BJ (cell line): Measurements from ENCODE around the gene NME8. TPM values are rescaled to one million over a fixed set of nuclear protein-coding genes. Genes with fewer than 3 reads are reported as not detected.

Source experiments
- CTCF ChIA-PET: fragments of 350-600 bp; formaldehyde crosslinking; extraction: SDS; loops from one replicate; lab custom pipeline; 2021; ENCODE audit warnings: antibody characterized with exemption, inconsistent platforms; lab: Yijun Ruan, JAX
- POLR2A ChIA-PET: fragments of 300-600 bp; sonication (Branson Sonifier 250); formaldehyde crosslinking; extraction: SDS; loops from one replicate; lab custom pipeline; 2021; ENCODE audit warnings: antibody characterized with exemption; lab: Charles Lee
- DNase-seq: peaks from one replicate; pipeline ENCODE4 v3.0.0-alpha.2; 2011; ENCODE audit warnings: low read depth
- H3K27me3 ChIP-seq: 2 replicates; pipeline ENCODE4 v1.6.0; 2011; ENCODE audit warnings: low read length; ENCODE audit not compliant: control insufficient read depth, insufficient read depth
- H3K36me3 ChIP-seq: 2 replicates; pipeline ENCODE4 v1.5.1; 2011; ENCODE audit warnings: low read length; ENCODE audit not compliant: control insufficient read depth, insufficient read depth
- H3K4me3 ChIP-seq: 2 replicates; pipeline ENCODE4 v1.5.1; 2011; ENCODE audit warnings: low read depth, mild to moderate bottlenecking, control low read depth, low read length
- polyA plus RNA-seq: library from polyadenylated mRNA; depleted of rRNA; stranded (reverse); fragments of >200 nt; gene quantifications from 2 replicates; pipeline ENCODE4 v1.2.3, GENCODE V29; 2011
- TF ChIP-seq, protein P1 (sequence below): IDR thresholded peaks from 2 replicates; pipeline ENCODE4 v1.5.1; 2011; ENCODE audit warnings: low read depth, mild to moderate bottlenecking, control low read depth, inconsistent platforms, low read length, moderate library complexity; ENCODE audit not compliant: insufficient read depth

NME8 gene
- polyA plus RNA-seq, 1 experiment: not detected

DNA sequence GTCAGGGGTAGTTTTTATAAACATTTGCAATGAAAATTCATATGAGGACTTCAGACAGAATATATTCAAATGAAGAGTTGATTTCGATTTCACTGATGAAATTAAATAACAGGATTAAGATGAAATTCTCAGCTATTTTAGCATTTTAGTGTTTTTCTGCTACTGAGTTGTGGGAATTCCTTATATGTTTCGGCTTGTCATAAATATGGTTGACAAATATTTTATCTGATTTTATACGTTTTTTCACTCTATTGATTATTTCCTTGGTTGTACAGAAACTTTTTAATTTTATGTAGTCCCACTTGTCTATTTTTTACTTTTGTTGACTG is 14.6 kb upstream of the NME8 start:
- CTCF ChIA-PET: interaction anchor here (0.7 to 2.3 kb wide), 11 partner anchors 10 to 635 kb away, joined by 3 to 13 read pairs (median 3); no protein-coding TSS in a partner anchor
- no peaks in the 10 kb centered on the region for H3K36me3 ChIP-seq
- POLR2A ChIA-PET: no interaction called here
- no peaks in the 10 kb centered on the region for H3K27me3 ChIP-seq
- no peak for DNase-seq
- TF ChIP-seq, protein P1, sequence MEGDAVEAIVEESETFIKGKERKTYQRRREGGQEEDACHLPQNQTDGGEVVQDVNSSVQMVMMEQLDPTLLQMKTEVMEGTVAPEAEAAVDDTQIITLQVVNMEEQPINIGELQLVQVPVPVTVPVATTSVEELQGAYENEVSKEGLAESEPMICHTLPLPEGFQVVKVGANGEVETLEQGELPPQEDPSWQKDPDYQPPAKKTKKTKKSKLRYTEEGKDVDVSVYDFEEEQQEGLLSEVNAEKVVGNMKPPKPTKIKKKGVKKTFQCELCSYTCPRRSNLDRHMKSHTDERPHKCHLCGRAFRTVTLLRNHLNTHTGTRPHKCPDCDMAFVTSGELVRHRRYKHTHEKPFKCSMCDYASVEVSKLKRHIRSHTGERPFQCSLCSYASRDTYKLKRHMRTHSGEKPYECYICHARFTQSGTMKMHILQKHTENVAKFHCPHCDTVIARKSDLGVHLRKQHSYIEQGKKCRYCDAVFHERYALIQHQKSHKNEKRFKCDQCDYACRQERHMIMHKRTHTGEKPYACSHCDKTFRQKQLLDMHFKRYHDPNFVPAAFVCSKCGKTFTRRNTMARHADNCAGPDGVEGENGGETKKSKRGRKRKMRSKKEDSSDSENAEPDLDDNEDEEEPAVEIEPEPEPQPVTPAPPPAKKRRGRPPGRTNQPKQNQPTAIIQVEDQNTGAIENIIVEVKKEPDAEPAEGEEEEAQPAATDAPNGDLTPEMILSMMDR: no peak
- no peak overlapping the region for H3K4me3 ChIP-seq

DNA sequence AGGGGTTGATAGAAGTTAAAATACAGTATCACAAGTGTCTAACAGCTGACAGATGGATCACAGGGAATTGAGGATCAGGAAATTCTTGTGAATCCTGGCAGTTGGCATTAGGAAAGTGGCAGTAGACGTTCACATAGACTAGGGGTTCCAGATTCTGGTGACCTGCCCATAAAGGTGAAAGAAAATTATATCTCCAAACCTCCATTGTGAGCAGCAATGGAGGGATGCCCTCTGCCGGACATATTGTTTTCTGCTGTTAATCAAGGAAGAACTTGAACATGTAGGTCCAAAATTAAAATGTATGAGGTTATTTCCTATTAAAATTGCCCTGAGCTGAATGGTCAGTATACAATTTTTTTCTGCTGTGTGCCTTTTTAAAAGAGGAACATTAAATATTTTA is 5.1 kb downstream of the NME8 start:
- TF ChIP-seq, protein P1: no peak
- Histone ChIP-seq H3K27me3 (no peaks in the 10 kb centered on the region), H3K4me3 (no peak overlapping the region), H3K36me3 (no peaks in the 10 kb centered on the region)
- no peak for DNase-seq
- POLR2A ChIA-PET: no interaction called here
- CTCF ChIA-PET: no interaction called here

DNA sequence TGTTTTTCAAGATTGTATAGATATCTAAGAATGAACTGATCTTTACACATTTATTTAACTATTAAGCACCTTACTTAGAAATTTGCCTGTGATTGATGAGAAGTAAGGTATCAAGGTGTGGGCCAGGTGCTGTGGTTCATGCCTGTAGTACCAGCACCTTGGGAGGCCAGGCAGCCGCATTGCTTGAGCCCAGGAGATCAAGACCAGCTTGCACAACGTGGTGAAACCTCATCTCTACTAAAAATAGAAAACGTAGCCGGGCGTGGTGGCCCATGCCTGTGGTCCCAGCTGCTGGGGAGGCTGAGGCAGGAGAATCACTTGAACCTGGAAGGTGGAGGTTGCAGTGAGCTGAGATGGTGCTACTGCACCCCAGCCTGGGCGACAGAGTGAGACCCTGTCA is 33.7 kb downstream of the NME8 start:
- POLR2A ChIA-PET: no interaction called here

DNA sequence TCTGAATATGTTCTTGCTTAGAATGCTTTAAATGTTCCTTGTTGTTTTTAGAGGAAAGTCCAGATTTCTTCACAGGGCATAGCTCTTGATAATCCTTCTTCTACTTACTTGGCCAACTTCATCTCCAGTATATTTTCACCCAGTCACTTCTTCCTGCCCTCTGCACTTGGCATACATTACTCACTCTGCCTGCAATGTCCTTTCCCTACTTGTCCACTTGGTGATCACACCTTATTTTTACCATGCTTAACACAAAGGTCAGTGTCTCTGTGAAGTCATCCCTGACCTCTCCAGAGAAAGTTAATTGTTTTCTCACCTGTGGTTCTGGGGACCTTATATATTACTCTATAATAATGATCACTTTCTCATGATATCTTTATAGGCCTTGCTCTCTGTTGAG is 45.0 kb downstream of the NME8 start:
- POLR2A ChIA-PET: no interaction called here
- CTCF ChIA-PET: no interaction called here
- DNase-seq: no peak
- TF ChIP-seq, protein P1: no peak
- Histone ChIP-seq H3K27me3 (no peaks in the 10 kb centered on the region), H3K4me3 (no peak overlapping the region), H3K36me3 (no peaks in the 10 kb centered on the region)

More for the DNA sequence above, 33.7 kb downstream of the NME8 start:
- TF ChIP-seq, protein P1: no peak
- DNase-seq: no peak
- Histone ChIP-seq H3K27me3 (no peaks in the 10 kb centered on the region), H3K4me3 (no peak overlapping the region), H3K36me3 (no peaks in the 10 kb centered on the region)
- CTCF ChIA-PET: no interaction called here

DNA sequence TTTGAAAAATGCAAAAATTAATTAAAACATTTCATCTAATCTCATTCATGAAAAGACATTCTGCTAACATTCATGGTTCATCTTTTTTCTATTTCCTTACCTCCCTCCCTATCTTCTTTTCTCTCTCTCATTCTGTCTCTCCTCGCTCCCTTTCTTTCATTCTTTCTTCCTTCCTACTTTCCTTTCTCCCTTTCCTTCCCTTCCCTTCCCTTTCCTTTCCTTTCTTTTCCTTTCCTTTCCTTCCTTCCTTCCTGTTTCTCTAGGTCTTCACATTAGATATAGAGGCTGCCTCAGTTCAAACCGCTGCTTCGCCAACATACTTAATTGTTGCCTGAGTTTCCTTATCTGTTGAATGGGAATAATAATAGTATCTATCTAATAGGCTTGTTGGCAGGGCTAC is 46.3 kb downstream of the NME8 start:
- POLR2A ChIA-PET: no interaction called here
- H3K27me3 ChIP-seq: no peaks in the 10 kb centered on the region
- no peaks in the 10 kb centered on the region for H3K36me3 ChIP-seq
- TF ChIP-seq, protein P1: no peak
- no peak overlapping the region for H3K4me3 ChIP-seq
- CTCF ChIA-PET: no interaction called here
- DNase-seq: no peak
